Ovary (tissue), 10 donors: ENCODE measurements around the gene ETAA1. TPM values are rescaled to one million over a fixed set of nuclear protein-coding genes. Genes with fewer than 3 reads are reported as not detected.

Experiments used
- DNase-seq, 5 donors: peaks; one replicate each; pipeline ENCODE4 v3.0.0-alpha.2; 2019 to 2020
- H3K27ac ChIP-seq, 2 donors: fragments of 200-600 bp; one replicate each; pipeline versions ENCODE4 v1.5.1 to v1.8.0; 2019 to 2022
- H3K27me3 ChIP-seq: fragments of 200-600 bp; one replicate; pipeline ENCODE4 v1.8.0; 2022
- H3K36me3 ChIP-seq: fragments of 200-600 bp; sonication (generic); one replicate; pipeline ENCODE4 v1.5.1; 2019
- H3K4me1 ChIP-seq: one replicate; pipeline ENCODE4 v1.8.1; 2013; ENCODE audit warnings: mild to moderate bottlenecking, moderate library complexity; ENCODE audit not compliant: insufficient read depth
- H3K4me3 ChIP-seq: fragments of 200-600 bp; sonication (generic); one replicate; pipeline ENCODE4 v1.5.1; 2017
- H3K9me3 ChIP-seq, 2 donors: fragments of 200-600 bp in 1 of 2; sonication (generic) in 1 of 2; one replicate each; pipeline versions ENCODE4 v1.5.1 to v1.8.1; 2013 to 2019; ENCODE audit warnings: mild to moderate bottlenecking in 1 of 2, moderate library complexity in 1 of 2
- CTCF ChIP-seq, 3 donors: fragments of 450-650 bp in 2 of 3; fragments of 200-600 bp in 1 of 3; IDR thresholded peaks; one replicate each; pipeline versions ENCODE4 v1.5.1 to v1.8.0; 2016 to 2022; ENCODE audit warnings: antibody characterized with exemption in 3 of 3, mild to moderate bottlenecking in 1 of 3
- EP300 ChIP-seq: sonication (generic); formaldehyde crosslinking; IDR thresholded peaks from one replicate; pipeline ENCODE4 v1.6.1; 2017; ENCODE audit warnings: antibody characterized with exemption
- POLR2A ChIP-seq: fragments of 450-650 bp; IDR thresholded peaks from one replicate; pipeline ENCODE4 v1.6.1; 2017; ENCODE audit warnings: antibody characterized with exemption, mild to moderate bottlenecking, moderate library complexity
- WGBS, 3 donors: extraction: QIAGEN DNeasy Blood & Tissue Kit in 1 of 3; methylation state at CpG; one replicate each; pipeline versions ENCODE4 v1.1.5 to v1.1.7; 2013 to 2017; 5-methylcytosine and 5-hydroxymethylcytosine counted together
- intact Hi-C, 4 donors: fragments of 100-400 bp; cut with DNase I; formaldehyde crosslinking; loops; one replicate each; pipeline versions ENCODE4 v1.11.0 to v1.15.1; 2022 to 2023
- long read RNA-seq, 3 donors: library from polyadenylated mRNA in 2 of 3; unstranded in 2 of 3; transcript quantifications; one replicate each; pipeline ENCODE4 v2.0.0 and lab custom pipeline, GENCODE V29; 2021 to 2026
- polyA plus RNA-seq, 2 donors: library from polyadenylated mRNA; stranded (reverse); fragments of 200-250 nt in 1 of 2; fragments of 350-450 nt in 1 of 2; fragmentation: Illumina TruSeq in 1 of 2; extraction: RNeasy Lipid Tissue Mini Kit (QIAGEN cat#74804) in 1 of 2; gene quantifications; one replicate each; pipeline ENCODE4 v1.2.3, GENCODE V29; 2013 to 2014
- total RNA-seq, 7 donors: library from RNA; depleted of rRNA in 2 of 7; stranded (reverse); fragments of >200 nt in 2 of 7; fragmentation: NEBNext Ultra II Directional in 3 of 7; extraction: Animal tissue kit (Norgen Biotek cat#: 25700) in 3 of 7; gene quantifications; one replicate each; pipeline versions ENCODE4 v1.1.0 to v1.2.4, GENCODE V29; 2016 to 2023
- donor health status: DM: no; HTN: no; CAD: no; lungs with moderate emphysema.
- donor health status: DM: no; HTN: no; CAD: no.
- donor health status: Bipolar disorder and iron deficiency.
- donor health status: DM: yes; HTN: yes; CAD: no.
- donor health status: DM: no; HTN: no; CAD: no.
- donor health status: DM: yes; HTN: yes; CAD: no.

ETAA1 gene
- total RNA-seq: 10 to 100 TPM; 10.4 to 22.7 (median 14.1) TPM
- polyA plus RNA-seq: 10 to 100 TPM in 1 of 2 donors, 1 to 10 TPM in 1; 8.8 to 10.2 TPM
- long read RNA-seq, donor 1, partial matches to known transcripts: 11 of 16 reads
- long read RNA-seq, donor 1, other reads (novel, unspliced or antisense): 5 of 16 reads
- long read RNA-seq, donor 2, partial matches to known transcripts: 0 of 2 reads
- long read RNA-seq, donor 2, other reads (novel, unspliced or antisense): 0 of 2 reads
- long read RNA-seq, donor 3, transcript ETAA1-201 (6 exons, 3,418 nt): major isoform, 11 of 13 reads
- long read RNA-seq, donor 3, partial matches to known transcripts: 1 of 13 reads
- long read RNA-seq, donor 3, other reads (novel, unspliced or antisense): 1 of 13 reads

GRCh38 chr2:67397143-67397986 lies at the start of gene ETAA1:
Gene ETAA1 (plus strand): TSS chr2:67397333. CDS start chr2:67397449, 116 bp downstream.
- WGBS, 3 donors: 0% methylated on average over 60 to 61 of the region's 61 CpGs
- Histone ChIP-seq H3K27me3 (no peaks in the 10 kb centered on the region), H3K36me3 (no peaks in the 10 kb centered on the region), H3K9me3 (no peaks in the 10 kb centered on the region), H3K4me1 (peaks cover 2% of the 10 kb centered on the region), H3K4me3 (peak within 1 kb of the TSS; percentile 80), H3K27ac (peak within 1 kb of the TSS; percentile 93)
- peak; percentile 91 to 96 (median 93) for DNase-seq
- TF ChIP-seq CTCF (IDR thresholded peaks at IDR 0.05): no peak
- peak; percentile 80 for TF ChIP-seq POLR2A
- TF ChIP-seq EP300: no peak
- intact Hi-C loops: loop anchor here in 2 of 4 donors (5.0 kb wide), 2 partner anchors 135 to 965 kb away; no protein-coding TSS in a partner anchor

- Histone ChIP-seq H3K27ac (no peak overlapping the region), H3K27me3 (no peaks in the 10 kb centered on the region), H3K9me3 (no peaks in the 10 kb centered on the region), H3K4me3 (no peak overlapping the region), H3K36me3 (no peaks in the 10 kb centered on the region), H3K4me1 (no peaks in the 10 kb centered on the region)
- TF ChIP-seq CTCF (IDR thresholded peaks at IDR 0.05) (no peak), EP300 (no peak), POLR2A (no peak)
- intact Hi-C loops: no loop called here
- DNase-seq: no peak
These were observed 30.2 kb upstream of the ETAA1 start for GRCh38 chr2:67366832-67367412.

- no peak for TF ChIP-seq EP300
- TF ChIP-seq POLR2A: no peak
- no peak for TF ChIP-seq CTCF (IDR thresholded peaks at IDR 0.05)
- H3K27ac ChIP-seq: no peak overlapping the region
These were observed 22.7 kb upstream of the ETAA1 start for GRCh38 chr2:67374481-67374880.

GRCh38 chr2:67374949-67375348 lies 22.2 kb upstream of the ETAA1 start:
- TF ChIP-seq CTCF (IDR thresholded peaks at IDR 0.05): no peak
- no peak for TF ChIP-seq POLR2A
- TF ChIP-seq EP300: no peak
- Histone ChIP-seq H3K4me3 (no peak overlapping the region), H3K36me3 (no peaks in the 10 kb centered on the region), H3K9me3 (no peaks in the 10 kb centered on the region), H3K4me1 (no peaks in the 10 kb centered on the region), H3K27me3 (no peaks in the 10 kb centered on the region), H3K27ac (no peak overlapping the region)
- DNase-seq: no peak
- intact Hi-C loops: no loop called here
- 14 to 21% (median 15%) methylated on average over 1 of the region's 1 CpG for WGBS, 3 donors

More at GRCh38 chr2:67374481-67374880, 22.7 kb upstream of the ETAA1 start:
- Histone ChIP-seq H3K4me3 (no peak overlapping the region), H3K27me3 (no peaks in the 10 kb centered on the region), H3K4me1 (no peaks in the 10 kb centered on the region), H3K9me3 (no peaks in the 10 kb centered on the region), H3K36me3 (no peaks in the 10 kb centered on the region)
- DNase-seq: no peak
- intact Hi-C loops: no loop called here
- 22 to 39% (median 29%) methylated on average over 2 of the region's 2 CpGs for WGBS, 3 donors
